ENCODE measurements around the gene ADAMTS14.

- TF ChIP-seq POLR2A (IDR thresholded peaks at IDR 0.05), result no peak
- TF ChIP-seq CTCF (IDR thresholded peaks at IDR 0.05), result no peak
- no peak for TF ChIP-seq EP300 (IDR thresholded peaks at IDR 0.05)
Observed at GRCh38 chr10:70648427-70648826, 23.9 kb upstream of the ADAMTS14 start.

All from stomach (tissue), 4 donors.